Measurements from ENCODE around the gene NECTIN2.
A peak's percentile ranks its signal among the peaks of the same experiment; 100 is the strongest.
"Not testable (repeated sequence)": the region's sequence is repeated elsewhere in the genome, so short reads cannot be mapped to it uniquely, and the experiment has no call there.

NECTIN2 gene

DNA sequence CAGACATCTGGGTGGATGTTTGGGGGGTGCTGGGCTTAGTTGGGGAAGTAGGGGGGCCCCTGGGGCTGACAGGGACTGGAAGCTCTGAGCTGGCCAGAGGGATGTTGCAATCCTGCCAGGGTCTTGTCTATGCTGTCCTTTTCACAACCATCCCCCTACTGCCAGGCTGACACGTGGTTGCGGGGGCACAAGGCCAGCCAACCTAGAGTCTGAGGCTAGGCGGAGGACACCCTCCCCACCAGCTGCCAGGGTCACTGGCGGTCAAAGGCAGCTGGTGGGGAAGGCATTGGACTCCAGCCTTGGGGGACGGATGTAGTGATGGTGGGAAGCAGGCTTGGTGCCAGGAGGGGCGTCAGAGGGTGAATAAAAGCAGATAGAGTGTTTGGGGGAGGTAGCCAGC lies 66.8 kb downstream of the NECTIN2 start:
- no peak overlapping the region for H3K4me3 ChIP-seq (ENCODE audit: low read depth, low read length)
- TF ChIP-seq, protein P1, sequence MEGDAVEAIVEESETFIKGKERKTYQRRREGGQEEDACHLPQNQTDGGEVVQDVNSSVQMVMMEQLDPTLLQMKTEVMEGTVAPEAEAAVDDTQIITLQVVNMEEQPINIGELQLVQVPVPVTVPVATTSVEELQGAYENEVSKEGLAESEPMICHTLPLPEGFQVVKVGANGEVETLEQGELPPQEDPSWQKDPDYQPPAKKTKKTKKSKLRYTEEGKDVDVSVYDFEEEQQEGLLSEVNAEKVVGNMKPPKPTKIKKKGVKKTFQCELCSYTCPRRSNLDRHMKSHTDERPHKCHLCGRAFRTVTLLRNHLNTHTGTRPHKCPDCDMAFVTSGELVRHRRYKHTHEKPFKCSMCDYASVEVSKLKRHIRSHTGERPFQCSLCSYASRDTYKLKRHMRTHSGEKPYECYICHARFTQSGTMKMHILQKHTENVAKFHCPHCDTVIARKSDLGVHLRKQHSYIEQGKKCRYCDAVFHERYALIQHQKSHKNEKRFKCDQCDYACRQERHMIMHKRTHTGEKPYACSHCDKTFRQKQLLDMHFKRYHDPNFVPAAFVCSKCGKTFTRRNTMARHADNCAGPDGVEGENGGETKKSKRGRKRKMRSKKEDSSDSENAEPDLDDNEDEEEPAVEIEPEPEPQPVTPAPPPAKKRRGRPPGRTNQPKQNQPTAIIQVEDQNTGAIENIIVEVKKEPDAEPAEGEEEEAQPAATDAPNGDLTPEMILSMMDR (IDR thresholded peaks at IDR 0.05; ENCODE audit: low read depth, low read length), result no peak

DNA sequence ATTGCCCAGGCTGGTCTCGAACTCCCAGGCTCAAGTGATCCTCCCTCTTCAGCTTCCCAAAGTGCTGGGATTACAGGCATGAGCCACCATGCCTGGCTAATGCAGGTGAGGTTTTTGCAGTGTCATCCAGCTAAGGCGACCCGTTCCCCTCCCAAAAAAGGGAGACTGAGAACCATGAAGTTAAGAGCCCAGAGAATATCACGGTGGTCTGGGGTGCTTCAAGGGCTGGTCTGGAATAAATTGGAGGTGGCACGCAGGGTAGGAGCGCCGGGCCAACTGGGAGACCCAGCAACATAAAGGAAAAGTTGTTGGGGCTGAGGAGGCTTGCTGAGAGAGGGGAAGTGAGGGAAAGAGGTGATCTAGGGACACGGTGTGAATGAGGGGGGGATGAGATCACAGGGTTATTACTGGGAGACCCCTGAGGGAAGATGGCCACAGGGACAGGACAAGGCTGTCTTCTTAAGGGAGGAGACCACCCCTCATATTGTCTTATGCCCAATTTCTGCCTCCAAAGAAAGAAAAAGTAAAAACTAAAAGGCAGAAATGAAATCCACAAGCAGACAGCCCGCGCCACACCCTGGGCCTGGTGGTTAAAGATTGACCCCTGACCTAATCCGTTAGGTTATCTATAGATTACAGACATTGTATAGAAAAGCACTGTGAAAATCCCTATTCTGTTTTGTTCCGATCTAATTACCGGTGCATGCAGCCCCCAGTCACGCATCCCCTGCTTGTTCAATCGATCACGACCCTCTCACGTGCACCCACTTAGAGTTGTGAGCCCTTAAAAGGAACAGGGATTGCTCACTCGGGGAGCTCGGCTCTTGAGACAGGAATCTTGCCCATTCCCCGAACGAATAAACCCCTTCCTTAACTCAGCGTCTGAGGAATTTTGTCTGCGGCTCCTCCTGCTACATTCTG lies 67.7 kb downstream of the NECTIN2 start:
- not testable (repeated sequence) for H3K4me3 ChIP-seq (ENCODE audit: low read depth, low read length)

DNA sequence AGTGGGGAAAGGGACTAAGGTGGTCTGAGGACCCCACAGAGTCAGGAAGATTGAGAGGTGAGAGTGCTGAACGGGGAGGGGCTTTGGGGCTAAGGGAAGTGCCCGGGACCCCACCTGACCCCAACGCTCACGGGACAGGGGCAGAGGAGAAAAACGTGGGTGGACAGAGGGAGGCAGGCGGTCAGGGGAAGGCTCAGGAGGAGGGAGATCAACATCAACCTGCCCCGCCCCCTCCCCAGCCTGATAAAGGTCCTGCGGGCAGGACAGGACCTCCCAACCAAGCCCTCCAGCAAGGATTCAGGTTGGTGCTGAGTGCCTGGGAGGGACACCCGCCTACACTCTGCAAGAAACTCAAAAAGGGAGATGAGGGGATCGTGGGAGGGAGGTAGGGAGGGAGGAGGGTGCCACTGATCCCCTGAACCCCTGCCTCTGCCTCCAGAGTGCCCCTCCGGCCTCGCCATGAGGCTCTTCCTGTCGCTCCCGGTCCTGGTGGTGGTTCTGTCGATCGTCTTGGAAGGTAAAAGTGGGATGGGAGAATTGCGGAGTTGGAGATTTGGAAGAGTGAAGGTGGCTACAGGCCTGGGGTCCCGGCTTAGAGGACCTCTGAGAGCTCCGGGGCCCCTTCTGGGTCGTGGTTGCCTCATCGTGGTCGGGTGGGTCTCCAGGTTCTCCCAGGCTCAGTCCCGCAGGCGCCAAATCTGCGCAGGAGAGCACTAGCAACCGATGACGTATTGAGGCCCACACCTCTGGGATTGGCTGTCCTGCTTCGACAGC lies 68.5 kb downstream of the NECTIN2 start, which contains the start of gene APOC1:
APOC1 (plus strand) TSS at position 176 of the 774 bp plus-strand sequence; CDS start at position 460, 284 bp downstream.
- peak within 1 kb of the TSS; percentile 58 for H3K4me3 ChIP-seq (ENCODE audit: low read depth, low read length)

DNA sequence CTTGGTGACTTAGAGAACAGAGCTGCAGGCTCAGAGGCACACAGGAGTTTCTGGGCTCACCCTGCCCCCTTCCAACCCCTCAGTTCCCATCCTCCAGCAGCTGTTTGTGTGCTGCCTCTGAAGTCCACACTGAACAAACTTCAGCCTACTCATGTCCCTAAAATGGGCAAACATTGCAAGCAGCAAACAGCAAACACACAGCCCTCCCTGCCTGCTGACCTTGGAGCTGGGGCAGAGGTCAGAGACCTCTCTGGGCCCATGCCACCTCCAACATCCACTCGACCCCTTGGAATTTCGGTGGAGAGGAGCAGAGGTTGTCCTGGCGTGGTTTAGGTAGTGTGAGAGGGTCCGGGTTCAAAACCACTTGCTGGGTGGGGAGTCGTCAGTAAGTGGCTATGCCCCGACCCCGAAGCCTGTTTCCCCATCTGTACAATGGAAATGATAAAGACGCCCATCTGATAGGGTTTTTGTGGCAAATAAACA lies 78.2 kb downstream of the NECTIN2 start:
- H3K4me3 ChIP-seq (ENCODE audit: low read depth, low read length), result no peak overlapping the region
- TF ChIP-seq, protein P1 (IDR thresholded peaks at IDR 0.05; ENCODE audit: low read depth, low read length), result no peak

DNA sequence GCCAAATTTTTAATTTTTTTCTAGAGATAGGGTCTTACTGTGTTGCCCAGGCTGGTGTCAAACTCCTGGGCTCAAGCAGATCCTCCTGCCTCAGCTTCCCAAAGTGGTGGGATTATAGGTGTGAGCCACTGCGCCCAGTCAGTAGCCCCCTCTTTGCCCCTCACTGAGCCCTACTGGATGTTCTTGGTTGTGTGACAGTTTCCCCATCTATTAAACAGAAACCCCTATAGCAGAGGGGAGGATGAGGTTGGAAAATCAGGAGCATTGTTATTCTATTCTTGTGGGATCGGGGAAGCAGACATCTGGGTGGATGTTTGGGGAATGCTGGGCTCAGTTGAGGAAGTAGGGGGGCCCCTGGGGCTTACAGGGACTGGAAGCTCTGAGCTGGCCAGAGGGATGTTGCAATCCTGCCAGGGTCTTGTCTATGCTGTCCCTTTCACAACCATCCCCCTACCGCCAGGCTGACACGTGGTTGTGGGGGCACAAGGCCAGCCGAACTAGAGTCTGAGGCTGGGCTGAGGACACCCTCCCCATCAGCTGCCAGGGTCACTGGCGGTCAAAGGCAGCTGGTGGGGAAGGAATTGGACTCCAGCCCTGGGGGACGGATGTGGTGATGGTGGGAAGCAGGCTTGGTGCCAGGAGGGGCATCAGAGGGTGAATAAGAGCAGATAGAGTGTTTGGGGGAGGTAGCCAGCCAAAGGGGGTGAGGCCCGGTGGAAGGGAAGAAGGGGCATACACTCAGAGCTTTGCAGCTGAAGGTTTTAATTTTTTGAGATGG lies 79.2 kb downstream of the NECTIN2 start:
- H3K4me3 ChIP-seq (ENCODE audit: low read depth, low read length), result no peak overlapping the region
- TF ChIP-seq, protein P1 (IDR thresholded peaks at IDR 0.05; ENCODE audit: low read depth, low read length), result no peak

DNA sequence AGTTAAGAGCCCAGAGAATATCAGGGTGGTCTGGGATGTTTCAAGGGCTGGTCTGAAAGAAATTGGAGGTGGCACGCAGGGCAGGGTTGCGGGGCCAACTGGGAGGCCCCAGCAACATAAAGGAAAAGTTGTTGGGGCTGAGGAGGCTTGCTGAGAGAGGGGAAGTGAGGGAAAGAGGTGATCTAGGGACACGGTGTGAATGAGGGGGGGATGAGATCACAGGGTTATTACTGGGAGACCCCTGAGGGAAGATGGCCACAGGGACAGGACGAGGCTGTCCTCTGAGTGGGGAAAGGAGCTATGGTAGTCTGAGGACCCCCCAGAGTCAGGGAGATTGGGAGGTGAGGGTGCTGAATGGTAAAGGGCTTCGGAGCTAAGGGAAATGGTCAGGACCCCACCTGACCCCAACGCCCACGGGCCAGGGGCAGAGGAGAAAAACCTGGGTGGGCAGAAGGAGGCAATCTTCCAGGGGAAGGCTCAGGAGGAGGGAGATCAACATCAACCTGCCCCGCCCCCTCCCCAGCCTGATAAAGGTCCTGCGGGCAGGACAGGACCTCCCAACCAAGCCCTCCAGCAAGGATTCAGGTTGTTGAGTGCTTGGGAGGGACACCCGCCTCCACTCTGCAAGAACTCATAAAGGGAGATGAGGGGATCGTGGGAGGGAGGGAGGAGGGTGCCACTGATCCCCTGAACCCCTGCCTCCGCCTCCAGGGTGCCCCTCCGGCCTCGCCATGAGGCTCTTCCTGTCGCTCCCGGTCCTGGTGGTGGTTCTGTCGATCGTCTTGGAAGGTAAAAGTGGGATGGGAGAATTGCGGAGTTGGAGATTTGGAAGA lies 80.4 kb downstream of the NECTIN2 start:
- not testable (repeated sequence) for H3K4me3 ChIP-seq (ENCODE audit: low read depth, low read length)

DNA sequence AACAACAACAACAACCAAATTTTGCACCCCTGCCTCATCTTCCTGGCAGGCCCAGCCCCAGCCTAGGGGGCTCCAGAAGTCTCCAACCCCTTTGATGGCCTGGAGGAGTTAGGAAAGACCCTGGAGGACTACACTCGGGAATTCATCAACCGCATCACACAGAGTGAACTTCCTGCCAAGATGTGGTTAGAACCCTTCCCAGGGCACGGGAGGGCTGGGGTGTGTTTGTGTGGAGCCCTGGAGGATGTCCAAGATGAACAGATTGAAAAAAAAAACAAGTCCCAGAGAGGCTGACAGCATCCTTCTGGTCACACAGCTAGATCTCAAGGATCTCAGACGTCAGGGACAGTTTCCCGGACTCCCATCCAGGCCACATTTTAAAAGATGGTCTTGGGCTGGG lies 81.6 kb downstream of the NECTIN2 start:
- TF ChIP-seq, protein P1 (IDR thresholded peaks at IDR 0.05; ENCODE audit: low read depth, low read length), result no peak
- H3K4me3 ChIP-seq (ENCODE audit: low read depth, low read length), result no peak overlapping the region

DNA sequence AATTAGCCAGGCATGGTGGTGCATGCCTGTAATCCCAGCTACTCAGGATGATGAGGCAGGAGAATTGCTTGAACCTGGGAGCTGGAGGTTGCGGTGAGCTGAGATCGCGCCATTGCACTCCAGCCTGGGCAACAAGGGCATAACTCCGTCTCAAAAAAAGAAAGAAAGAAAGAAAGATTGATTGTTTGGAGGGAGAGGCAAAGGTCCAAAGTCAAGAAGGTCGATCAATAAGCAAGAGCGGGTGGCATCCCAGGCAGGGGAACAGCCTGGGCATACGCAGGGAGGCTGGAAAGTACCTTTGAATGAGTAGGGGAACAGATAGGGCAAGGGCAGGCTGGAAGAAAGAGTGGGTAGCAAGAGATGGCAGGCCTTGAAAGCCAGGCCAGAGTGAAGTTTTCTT lies 84.0 kb downstream of the NECTIN2 start:
- TF ChIP-seq, protein P1 (IDR thresholded peaks at IDR 0.05; ENCODE audit: low read depth, low read length), result no peak
- H3K4me3 ChIP-seq (ENCODE audit: low read depth, low read length), result no peak overlapping the region
